Breast epithelium (tissue), 4 donors: ENCODE data around the gene CAB39L. TPM values are rescaled to one million over a fixed set of nuclear protein-coding genes. Genes with fewer than 3 reads are reported as not detected.

Source experiments
- DNase-seq, 2 donors: peaks; one replicate each; pipeline ENCODE4 v3.0.0-alpha.2; 2019; ENCODE audit warnings: low spot score in 2 of 2
- H3K27ac ChIP-seq, 2 donors: fragments of 200-600 bp; sonication (generic) in 1 of 2; one replicate each; pipeline ENCODE4 v1.5.1; 2016 to 2019; ENCODE audit warnings: mild to moderate bottlenecking in 1 of 2
- H3K27me3 ChIP-seq, 2 donors: fragments of 200-600 bp; sonication (generic) in 1 of 2; one replicate each; pipeline versions ENCODE4 v1.5.1 to v1.6.0; 2017 to 2019; ENCODE audit warnings: control low read depth in 1 of 2, mild to moderate bottlenecking in 1 of 2
- H3K36me3 ChIP-seq: fragments of 200-600 bp; one replicate; pipeline ENCODE4 v1.5.1; 2019
- H3K4me1 ChIP-seq, 2 donors: fragments of 200-600 bp; sonication (generic); one replicate each; pipeline ENCODE4 v1.5.1; 2016 to 2019; ENCODE audit warnings: control low read depth in 1 of 2
- H3K4me3 ChIP-seq, 3 donors: fragments of 200-600 bp; sonication (generic); 1 replicate in 2 of 3; 2 replicates in 1 of 3; pipeline ENCODE4 v1.5.1; 2016 to 2019; ENCODE audit warnings: mild to moderate bottlenecking in 3 of 3, moderate library complexity in 2 of 3
- H3K9me3 ChIP-seq, 2 donors: fragments of 200-600 bp; sonication (generic) in 1 of 2; one replicate each; pipeline ENCODE4 v1.5.1; 2016 to 2019; ENCODE audit warnings: control low read depth in 1 of 2
- CTCF ChIP-seq, 3 donors: fragments of 450-650 bp; IDR thresholded peaks; one replicate each; pipeline ENCODE4 v1.5.1; 2016 to 2017; ENCODE audit warnings: antibody characterized with exemption in 3 of 3, mild to moderate bottlenecking in 3 of 3, moderate library complexity in 3 of 3
- POLR2A ChIP-seq: fragments of 450-650 bp; IDR thresholded peaks from one replicate; pipeline ENCODE4 v1.6.1; 2016; ENCODE audit warnings: antibody characterized with exemption, mild to moderate bottlenecking, moderate library complexity
- POLR2AphosphoS5 ChIP-seq, 3 donors: sonication (generic); formaldehyde crosslinking; IDR thresholded peaks; one replicate each; pipeline ENCODE4 v1.6.1; 2017; ENCODE audit warnings: antibody characterized with exemption in 3 of 3
- intact Hi-C: fragments of 100-400 bp; cut with DNase I; formaldehyde crosslinking; loops from one replicate; pipeline ENCODE4 v1.15.1; 2023; ENCODE audit warnings: low total_unique reads
- total RNA-seq, 3 donors: library from RNA; depleted of rRNA; stranded (reverse); fragments of >200 nt; gene quantifications; one replicate each; pipeline ENCODE4 v1.1.0, GENCODE V29; 2016

Gene CAB39L
- total RNA-seq, 3 donors from 2014 or later: 40.0 to 92.1 (median 44.8) TPM

GRCh38 chr13:49450105-49450819 lies 6.4 kb upstream of the CAB39L start:
- Histone ChIP-seq H3K4me3 (no peak overlapping the region), H3K27ac (no peak overlapping the region), H3K9me3 (no peaks in the 10 kb centered on the region), H3K27me3 (no peaks in the 10 kb centered on the region), H3K4me1 (peaks cover 0 to 7% of the 10 kb centered on the region in 2 donors), H3K36me3 (no peaks in the 10 kb centered on the region)
- no peak for DNase-seq
- intact Hi-C loops: no loop called here
- no peak for TF ChIP-seq POLR2A
- TF ChIP-seq POLR2AphosphoS5 (IDR thresholded peaks at IDR 0.05): no peak
- no peak for TF ChIP-seq CTCF (IDR thresholded peaks at IDR 0.05)

- Histone ChIP-seq H3K27me3 (no peaks in the 10 kb centered on the region), H3K9me3 (no peaks in the 10 kb centered on the region), H3K4me1 (peaks cover 0 to 7% of the 10 kb centered on the region in 2 donors), H3K36me3 (no peaks in the 10 kb centered on the region), H3K4me3 (no peak overlapping the region), H3K27ac (no peak overlapping the region)
- DNase-seq: no peak
- intact Hi-C loops: no loop called here
- TF ChIP-seq CTCF (IDR thresholded peaks at IDR 0.05) (no peak), POLR2AphosphoS5 (IDR thresholded peaks at IDR 0.05) (no peak), POLR2A (no peak)
Observed at GRCh38 chr13:49448753-49449152, 4.9 kb upstream of the CAB39L start.

- no peaks in the 10 kb centered on the region for H3K9me3 ChIP-seq
- H3K27ac ChIP-seq: no peak overlapping the region
- peaks cover 0 to 7% of the 10 kb centered on the region in 2 donors for H3K4me1 ChIP-seq
- no peak overlapping the region for H3K4me3 ChIP-seq
- TF ChIP-seq POLR2A: no peak
- TF ChIP-seq CTCF (IDR thresholded peaks at IDR 0.05): no peak
- no peak for TF ChIP-seq POLR2AphosphoS5 (IDR thresholded peaks at IDR 0.05)
- intact Hi-C loops: no loop called here
- no peaks in the 10 kb centered on the region for H3K27me3 ChIP-seq
- DNase-seq: no peak
- H3K36me3 ChIP-seq: no peaks in the 10 kb centered on the region
Observed at GRCh38 chr13:49446473-49446872, 2.6 kb upstream of the CAB39L start.

- Histone ChIP-seq H3K4me1 (peaks cover 0 to 7% of the 10 kb centered on the region in 2 donors), H3K9me3 (no peaks in the 10 kb centered on the region), H3K36me3 (no peaks in the 10 kb centered on the region), H3K4me3 (peak overlapping the region; percentile 83 to 84 (median 84)), H3K27me3 (no peaks in the 10 kb centered on the region), H3K27ac (peak overlapping the region; percentile 97 to 98)
- DNase-seq: no peak
- intact Hi-C loops: loop anchor here (5.0 kb wide), 1 partner anchor 142 kb away; no protein-coding TSS in a partner anchor
- peak in 1 of 3 donors; percentile 69 for TF ChIP-seq POLR2AphosphoS5 (IDR thresholded peaks at IDR 0.05)
- no peak for TF ChIP-seq POLR2A
Observed at GRCh38 chr13:49444524-49445395, 896 bp upstream of the CAB39L start.

GRCh38 chr13:49443357-49443703 lies 534 bp downstream of the CAB39L start:
- H3K36me3 ChIP-seq: no peaks in the 10 kb centered on the region
- no peaks in the 10 kb centered on the region for H3K9me3 ChIP-seq
- intact Hi-C loops: loop anchor here (5.0 kb wide), 1 partner anchor 141 kb away; no protein-coding TSS in a partner anchor
- H3K4me3 ChIP-seq: peak overlapping the region; percentile 83 to 84 (median 84)
- no peak for DNase-seq
- H3K27me3 ChIP-seq: no peaks in the 10 kb centered on the region
- H3K4me1 ChIP-seq: peaks cover 0 to 7% of the 10 kb centered on the region in 2 donors
- TF ChIP-seq CTCF (IDR thresholded peaks at IDR 0.05) (no peak), POLR2AphosphoS5 (IDR thresholded peaks at IDR 0.05) (no peak), POLR2A (no peak)
- H3K27ac ChIP-seq: peak overlapping the region; percentile 97 to 98
